Colon (tissue), 2 donors: ENCODE results near the gene CCDC85B.

Source experiments
- FAIRE-seq: peaks from 2 replicates; lab custom pipeline; 2012; peaks lifted over from hg19 to GRCh38; lab: Jason Lieb, UNC
- donor health status: control.
- donor health status: control.

Gene CCDC85B

GRCh38 chr11:65912845-65913244 is 22.4 kb downstream of the CCDC85B start:
- FAIRE-seq, result no peak

GRCh38 chr11:65915101-65915820 is 24.8 kb downstream of the CCDC85B start:
- no peak for FAIRE-seq

- no peak for FAIRE-seq
These were observed 25.4 kb downstream of the CCDC85B start for GRCh38 chr11:65915821-65916251.

- no peak for FAIRE-seq
These were observed 25.9 kb downstream of the CCDC85B start for GRCh38 chr11:65916391-65916790.

GRCh38 chr11:65917077-65917433 is 26.6 kb downstream of the CCDC85B start:
- FAIRE-seq, result no peak

- FAIRE-seq, result no peak
These were observed 27.1 kb downstream of the CCDC85B start for GRCh38 chr11:65917434-65918210.

GRCh38 chr11:65918211-65919140 is 28.0 kb downstream of the CCDC85B start, which contains the start of gene C11orf68:
Gene C11orf68, minus strand, starts transcription at chr11:65919062. Its CDS starts 31 bp downstream, at chr11:65919031.
- FAIRE-seq, result no peak

- no peak for FAIRE-seq
These were observed 28.7 kb downstream of the CCDC85B start, which contains the start of gene DRAP1 for GRCh38 chr11:65919141-65919572. Gene DRAP1, plus strand, starts transcription at chr11:65919426. Its CDS starts 76 bp downstream, at chr11:65919502.

- no peak for FAIRE-seq
These were observed 29.3 kb downstream of the CCDC85B start for GRCh38 chr11:65919573-65920371.

- no peak for FAIRE-seq
These were observed 29.9 kb downstream of the CCDC85B start for GRCh38 chr11:65920372-65920802.

GRCh38 chr11:65921033-65921555 is 30.6 kb downstream of the CCDC85B start:
- FAIRE-seq, result no peak

GRCh38 chr11:65921876-65922275 is 31.4 kb downstream of the CCDC85B start:
- FAIRE-seq, result no peak

GRCh38 chr11:65922565-65922964 is 32.1 kb downstream of the CCDC85B start:
- FAIRE-seq, result no peak

- FAIRE-seq, result no peak
These were observed 34.9 kb downstream of the CCDC85B start for GRCh38 chr11:65925397-65925796.

- no peak for FAIRE-seq
These were observed 37.5 kb downstream of the CCDC85B start for GRCh38 chr11:65927904-65928397.

- FAIRE-seq, result no peak
These were observed 38.2 kb downstream of the CCDC85B start for GRCh38 chr11:65928667-65929066.

GRCh38 chr11:65931773-65932557 is 41.5 kb downstream of the CCDC85B start:
- no peak for FAIRE-seq

- FAIRE-seq, result no peak
These were observed 42.1 kb downstream of the CCDC85B start for GRCh38 chr11:65932558-65932919.

- no peak for FAIRE-seq
These were observed 43.5 kb downstream of the CCDC85B start for GRCh38 chr11:65934014-65934413.

GRCh38 chr11:65937766-65938165 is 47.3 kb downstream of the CCDC85B start:
- no peak for FAIRE-seq
